ENCODE results near the gene OPCML.

Gene OPCML

GRCh38 chr11:133306019-133306418 lies 226.3 kb downstream of the OPCML start:
- no peak overlapping the region for H2AFZ ChIP-seq (ENCODE audit: low read depth, low read length, severe bottlenecking)

DNA sequence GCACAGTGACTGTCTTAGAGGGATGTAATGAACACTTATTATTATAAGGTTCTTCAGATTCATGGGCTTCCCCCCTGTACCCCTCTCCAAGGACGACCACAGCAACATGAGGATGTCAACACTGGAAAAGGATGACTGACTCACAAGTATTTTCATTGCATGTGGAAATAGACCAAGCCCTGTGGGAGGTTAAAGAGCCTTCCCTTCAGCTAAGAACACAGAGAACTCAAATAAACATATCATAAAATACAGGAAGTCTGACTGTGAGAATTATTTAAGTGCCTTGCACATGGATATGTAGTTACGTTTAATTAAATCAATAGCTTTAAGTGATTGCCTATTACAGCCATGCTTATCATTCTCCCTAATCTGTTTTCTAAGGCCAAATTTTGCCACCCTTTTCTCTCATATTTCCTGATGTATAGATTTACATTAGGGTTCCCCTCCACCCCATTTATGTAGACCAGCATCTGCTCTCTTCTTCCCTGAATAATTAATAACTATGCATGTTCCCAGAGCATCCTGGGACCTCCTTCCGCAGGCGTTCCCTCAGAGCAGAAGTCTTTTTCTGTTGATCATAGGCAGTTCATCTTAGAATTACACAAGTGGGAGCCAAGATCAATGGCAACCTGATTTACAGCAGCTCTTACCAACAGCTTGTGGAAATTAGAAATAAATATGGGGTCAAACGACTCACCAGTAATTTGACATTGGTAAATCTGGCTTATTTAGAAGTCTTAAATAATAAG lies 226.9 kb downstream of the OPCML start:
- Histone ChIP-seq H3K4me3 (ENCODE audit: insufficient read depth, low read length, poor library complexity, severe bottlenecking) (no peak overlapping the region), H4K20me1 (ENCODE audit: low read depth, low read length) (no peaks in the 10 kb centered on the region), H3K9me3 (ENCODE audit: insufficient read depth, low read length) (no peaks in the 10 kb centered on the region), H3K79me2 (ENCODE audit: insufficient read depth, low read length) (no peaks in the 10 kb centered on the region), H3K4me2 (ENCODE audit: low read depth, low read length, poor library complexity, severe bottlenecking) (no peak overlapping the region), H3K27ac (ENCODE audit: low read depth, low read length) (no peak overlapping the region), H3K9ac (ENCODE audit: low read length) (no peak overlapping the region), H3K27me3 (ENCODE audit: low read length) (no peaks in the 10 kb centered on the region), H3K9me2 (replicated peaks; ENCODE audit: insufficient read depth, low read length) (no peaks in the 10 kb centered on the region), H3K36me3 (ENCODE audit: low read length) (no peaks in the 10 kb centered on the region), H3F3A (ENCODE audit: insufficient read depth) (no peaks in the 10 kb centered on the region), H2AFZ (ENCODE audit: low read depth, low read length, severe bottlenecking) (no peak overlapping the region)
- no peak for TF ChIP-seq EZH2phosphoT487 (conservative IDR thresholded peaks at IDR 0.05; ENCODE audit: low read length)
- TF ChIP-seq, protein P1, sequence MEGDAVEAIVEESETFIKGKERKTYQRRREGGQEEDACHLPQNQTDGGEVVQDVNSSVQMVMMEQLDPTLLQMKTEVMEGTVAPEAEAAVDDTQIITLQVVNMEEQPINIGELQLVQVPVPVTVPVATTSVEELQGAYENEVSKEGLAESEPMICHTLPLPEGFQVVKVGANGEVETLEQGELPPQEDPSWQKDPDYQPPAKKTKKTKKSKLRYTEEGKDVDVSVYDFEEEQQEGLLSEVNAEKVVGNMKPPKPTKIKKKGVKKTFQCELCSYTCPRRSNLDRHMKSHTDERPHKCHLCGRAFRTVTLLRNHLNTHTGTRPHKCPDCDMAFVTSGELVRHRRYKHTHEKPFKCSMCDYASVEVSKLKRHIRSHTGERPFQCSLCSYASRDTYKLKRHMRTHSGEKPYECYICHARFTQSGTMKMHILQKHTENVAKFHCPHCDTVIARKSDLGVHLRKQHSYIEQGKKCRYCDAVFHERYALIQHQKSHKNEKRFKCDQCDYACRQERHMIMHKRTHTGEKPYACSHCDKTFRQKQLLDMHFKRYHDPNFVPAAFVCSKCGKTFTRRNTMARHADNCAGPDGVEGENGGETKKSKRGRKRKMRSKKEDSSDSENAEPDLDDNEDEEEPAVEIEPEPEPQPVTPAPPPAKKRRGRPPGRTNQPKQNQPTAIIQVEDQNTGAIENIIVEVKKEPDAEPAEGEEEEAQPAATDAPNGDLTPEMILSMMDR (IDR thresholded peaks at IDR 0.05; ENCODE audit: insufficient read depth, low read length, poor library complexity, severe bottlenecking) = no peak

More at GRCh38 chr11:133306019-133306418, 226.3 kb downstream of the OPCML start:
- no peak for TF ChIP-seq EZH2phosphoT487 (conservative IDR thresholded peaks at IDR 0.05; ENCODE audit: low read length)
- TF ChIP-seq, protein P1 (IDR thresholded peaks at IDR 0.05; ENCODE audit: insufficient read depth, low read length, poor library complexity, severe bottlenecking) = no peak
- no peaks in the 10 kb centered on the region for H3K79me2 ChIP-seq (ENCODE audit: insufficient read depth, low read length)
- no peaks in the 10 kb centered on the region for H3K9me3 ChIP-seq (ENCODE audit: insufficient read depth, low read length)
- no peaks in the 10 kb centered on the region for H4K20me1 ChIP-seq (ENCODE audit: low read depth, low read length)
- H3K9me2 ChIP-seq (replicated peaks; ENCODE audit: insufficient read depth, low read length) = no peaks in the 10 kb centered on the region
- no peak overlapping the region for H3K4me3 ChIP-seq (ENCODE audit: insufficient read depth, low read length, poor library complexity, severe bottlenecking)
- no peaks in the 10 kb centered on the region for H3K36me3 ChIP-seq (ENCODE audit: low read length)
- H3K4me2 ChIP-seq (ENCODE audit: low read depth, low read length, poor library complexity, severe bottlenecking) = no peak overlapping the region
- H3F3A ChIP-seq (ENCODE audit: insufficient read depth) = no peaks in the 10 kb centered on the region
- no peak overlapping the region for H3K9ac ChIP-seq (ENCODE audit: low read length)
- H3K27ac ChIP-seq (ENCODE audit: low read depth, low read length) = no peak overlapping the region
- no peaks in the 10 kb centered on the region for H3K27me3 ChIP-seq (ENCODE audit: low read length)

GRCh38 chr11:133303262-133303661 lies 229.0 kb downstream of the OPCML start:
- TF ChIP-seq, protein P1 (IDR thresholded peaks at IDR 0.05; ENCODE audit: insufficient read depth, low read length, poor library complexity, severe bottlenecking) = no peak
- no peak for TF ChIP-seq EZH2phosphoT487 (conservative IDR thresholded peaks at IDR 0.05; ENCODE audit: low read length)
- Histone ChIP-seq H3F3A (ENCODE audit: insufficient read depth) (no peaks in the 10 kb centered on the region), H3K9me3 (ENCODE audit: insufficient read depth, low read length) (no peaks in the 10 kb centered on the region), H3K4me2 (ENCODE audit: low read depth, low read length, poor library complexity, severe bottlenecking) (no peak overlapping the region), H3K4me3 (ENCODE audit: insufficient read depth, low read length, poor library complexity, severe bottlenecking) (no peak overlapping the region), H3K9me2 (replicated peaks; ENCODE audit: insufficient read depth, low read length) (no peaks in the 10 kb centered on the region), H3K36me3 (ENCODE audit: low read length) (no peaks in the 10 kb centered on the region), H3K9ac (ENCODE audit: low read length) (no peak overlapping the region), H3K27me3 (ENCODE audit: low read length) (no peaks in the 10 kb centered on the region), H2AFZ (ENCODE audit: low read depth, low read length, severe bottlenecking) (no peak overlapping the region), H4K20me1 (ENCODE audit: low read depth, low read length) (no peaks in the 10 kb centered on the region), H3K27ac (ENCODE audit: low read depth, low read length) (no peak overlapping the region), H3K79me2 (ENCODE audit: insufficient read depth, low read length) (no peaks in the 10 kb centered on the region)
